DMS79 treated with DMSO at 0.1 percent for 48 hours (cell line): ENCODE measurements around the gene S100A2.
"Not testable (repeated sequence)": the region's sequence is repeated elsewhere in the genome, so short reads cannot be mapped to it uniquely, and the experiment has no call there.

Source experiments
- DNase-seq: peaks from one replicate; lab custom pipeline; 2025; lab: John Stamatoyannopoulos, UW

The S100A2 gene

GRCh38 chr1:153527683-153528040, 38.0 kb downstream of the S100A2 start:
- DNase-seq = no peak

DNA sequence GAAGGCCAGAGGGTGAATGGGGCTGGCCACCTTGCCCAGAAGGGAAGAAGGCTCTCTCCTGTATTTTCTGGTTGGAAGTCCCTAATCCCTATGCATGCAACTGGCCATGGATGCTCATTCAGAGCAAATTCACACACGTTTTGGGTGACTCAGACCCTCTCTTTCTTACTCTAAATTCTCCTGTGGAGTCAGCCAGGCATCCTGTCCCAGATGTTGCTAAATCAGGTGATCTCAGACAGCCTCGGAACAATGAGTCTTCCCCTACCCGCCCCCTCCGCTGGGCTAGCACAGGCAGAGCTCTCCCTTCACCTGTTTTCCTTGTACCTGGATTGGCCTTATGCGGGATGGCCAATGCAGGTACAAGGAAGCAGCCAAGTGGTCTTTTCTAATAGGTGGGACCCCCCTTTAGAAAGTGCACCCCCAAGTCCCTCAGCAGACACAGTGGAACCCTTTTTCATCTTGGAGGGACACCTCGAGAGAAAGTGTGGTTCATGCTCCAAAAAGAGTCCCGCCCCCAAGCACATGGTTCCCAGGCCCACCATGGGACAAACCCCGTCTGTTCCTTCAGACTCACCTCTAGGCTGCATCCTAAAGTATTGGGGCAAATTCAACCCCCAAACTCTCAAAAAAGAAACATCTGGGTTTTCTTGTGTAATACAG, 38.5 kb downstream of the S100A2 start:
- DNase-seq = no peak

GRCh38 chr1:153526132-153526543, 39.5 kb downstream of the S100A2 start:
- peak; percentile 91 for DNase-seq

GRCh38 chr1:153525088-153525728, 40.4 kb downstream of the S100A2 start:
- peak; percentile 35 for DNase-seq

- not testable (repeated sequence) for DNase-seq
These were observed 43.1 kb downstream of the S100A2 start for GRCh38 chr1:153522353-153523048.

DNA sequence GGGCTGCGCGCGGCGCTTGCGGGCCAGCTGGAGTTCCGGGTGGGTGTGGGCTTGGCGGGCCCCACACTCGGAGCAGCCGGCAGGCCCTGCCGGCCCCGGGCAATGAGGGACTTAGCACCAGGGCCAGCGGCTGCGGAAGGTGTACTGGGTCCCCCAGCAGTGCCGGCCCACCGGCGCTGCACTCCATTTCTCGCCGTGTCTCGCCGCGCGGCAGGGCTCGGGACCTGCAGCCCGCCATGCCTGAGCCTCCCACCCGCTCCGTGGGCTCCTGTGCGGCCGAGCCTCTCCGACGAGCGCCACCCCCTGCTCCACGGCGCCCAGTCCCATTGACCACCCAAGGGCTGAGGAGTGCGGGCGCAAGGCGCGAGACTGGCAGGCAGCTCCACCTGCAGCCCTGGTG, 43.8 kb downstream of the S100A2 start:
- not testable (repeated sequence) for DNase-seq

DNA sequence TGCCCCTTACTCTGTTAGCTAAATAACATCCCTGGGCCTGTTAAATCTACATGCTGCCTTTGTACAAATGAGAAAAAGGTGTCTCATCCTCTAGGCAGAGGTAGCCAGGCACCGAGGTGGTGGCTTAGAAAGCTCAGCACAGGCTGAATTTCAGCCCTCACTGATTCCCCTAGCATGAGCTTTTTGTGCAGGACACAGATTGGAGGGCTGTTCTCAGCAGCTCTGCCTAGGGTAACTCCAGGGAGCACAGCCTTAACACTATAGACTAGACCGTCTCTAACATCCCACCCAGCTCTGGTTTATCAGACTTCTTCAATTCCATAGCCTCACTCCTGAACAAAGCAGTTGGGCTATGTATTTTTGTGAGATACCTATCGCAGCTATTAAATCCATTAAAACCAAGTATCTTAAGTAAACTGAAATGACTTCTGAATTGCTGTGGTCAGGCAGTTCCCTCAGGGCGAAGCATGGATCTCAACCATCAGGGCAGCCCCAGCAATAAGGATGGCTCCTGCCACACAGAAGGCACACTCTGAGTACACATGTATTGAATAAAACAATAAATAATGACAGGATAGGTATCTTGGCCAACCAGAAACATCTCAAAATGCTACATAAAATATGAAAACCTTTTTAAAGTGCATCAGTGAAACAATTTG, 44.7 kb downstream of the S100A2 start:
- no peak for DNase-seq

DNA sequence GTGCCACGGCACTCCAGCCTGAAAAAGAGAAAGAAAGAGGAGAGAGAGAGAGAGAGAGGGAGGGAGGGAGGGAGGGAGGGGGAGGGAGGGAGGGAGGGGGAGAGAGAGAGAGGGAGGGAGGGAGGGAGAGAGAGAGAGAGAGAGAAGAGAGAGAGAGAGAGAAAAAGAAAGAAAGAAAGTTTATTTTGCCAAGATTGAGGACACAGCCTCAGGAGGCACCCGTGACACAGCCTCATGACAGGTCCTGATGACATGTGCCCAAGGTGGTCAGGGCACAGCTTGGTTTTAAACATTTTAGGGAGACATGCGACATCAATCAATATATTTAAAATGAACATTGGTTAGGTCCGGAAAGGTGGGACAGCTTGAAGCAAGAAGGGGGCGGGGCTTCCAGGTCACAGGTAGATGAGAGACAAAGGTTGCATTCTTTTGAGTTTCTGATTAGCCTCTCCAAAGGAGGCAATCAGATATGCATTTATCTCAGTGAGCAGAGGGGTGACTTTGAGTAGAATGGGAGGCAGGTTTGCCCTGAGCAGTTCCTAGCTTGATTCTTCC, 45.4 kb downstream of the S100A2 start:
- DNase-seq = not testable (repeated sequence)

- DNase-seq = no peak
These were observed 46.4 kb downstream of the S100A2 start for GRCh38 chr1:153519242-153519641.

GRCh38 chr1:153515504-153516394, 49.9 kb downstream of the S100A2 start:
- peak; percentile 15 for DNase-seq

- no peak for DNase-seq
These were observed 52.0 kb downstream of the S100A2 start for GRCh38 chr1:153513666-153514065.

- DNase-seq = no peak
These were observed 52.6 kb downstream of the S100A2 start for GRCh38 chr1:153513023-153513422.
